H9 (cell line): ENCODE measurements around the gene RUVBL1. TPM values are rescaled to one million over a fixed set of nuclear protein-coding genes. Genes with fewer than 3 reads are reported as not detected.

Experiments
- DNase-seq: peaks from one replicate; pipeline ENCODE4 v3.0.0-alpha.2; 2017
- H2AFZ ChIP-seq: one replicate; pipeline ENCODE4 v1.6.1; 2013; ENCODE audit warnings: mild to moderate bottlenecking, low read length, control low read depth, moderate library complexity
- H2AK5ac ChIP-seq: 2 replicates; pipeline ENCODE4 v1.6.1; 2013; ENCODE audit warnings: low read length, control low read depth, mixed read lengths; ENCODE audit not compliant: insufficient read length
- H2BK120ac ChIP-seq: one replicate; pipeline ENCODE4 v1.6.1; 2013; ENCODE audit warnings: low read depth, mild to moderate bottlenecking, low read length, control low read depth, inconsistent platforms; ENCODE audit not compliant: poor library complexity, severe bottlenecking
- H2BK12ac ChIP-seq: 2 replicates; pipeline ENCODE4 v1.6.1; 2013; ENCODE audit warnings: low read length, control low read depth, mixed read lengths, low read depth; ENCODE audit not compliant: insufficient read length
- H2BK15ac ChIP-seq: 2 replicates; pipeline ENCODE4 v1.6.1; 2013; ENCODE audit warnings: low read depth, low read length, control low read depth
- H2BK20ac ChIP-seq: one replicate; pipeline ENCODE4 v1.6.1; 2013; ENCODE audit warnings: low read depth, mild to moderate bottlenecking, low read length, control low read depth, inconsistent platforms; ENCODE audit not compliant: poor library complexity, severe bottlenecking
- H2BK5ac ChIP-seq: 2 replicates; pipeline ENCODE4 v1.6.1; 2013; ENCODE audit warnings: low read length, control low read depth, mixed read lengths; ENCODE audit not compliant: insufficient read length
- H3K14ac ChIP-seq: 2 replicates; pipeline ENCODE4 v1.6.1; 2013; ENCODE audit warnings: low read length, control low read depth; ENCODE audit not compliant: insufficient read depth
- H3K18ac ChIP-seq: 2 replicates; pipeline ENCODE4 v1.6.1; 2013; ENCODE audit warnings: low read depth, mild to moderate bottlenecking, mixed read lengths, low read length, control low read depth; ENCODE audit not compliant: insufficient read length
- H3K23ac ChIP-seq: 2 replicates; pipeline ENCODE4 v1.6.1; 2013; ENCODE audit warnings: low read length, control low read depth, mixed read lengths, low read depth; ENCODE audit not compliant: insufficient read length
- H3K23me2 ChIP-seq: 2 replicates; pipeline ENCODE4 v1.6.1; 2013; ENCODE audit warnings: low read depth, mild to moderate bottlenecking, mixed read lengths, low read length, control low read depth; ENCODE audit not compliant: insufficient read length, poor library complexity, severe bottlenecking
- H3K27ac ChIP-seq: 2 replicates; pipeline ENCODE4 v1.5.1; 2013; ENCODE audit warnings: low read length, control low read depth, mixed read lengths, low read depth; ENCODE audit not compliant: insufficient read length
- H3K27me3 ChIP-seq: 2 replicates; pipeline ENCODE4 v1.6.1; 2013; ENCODE audit warnings: low read length, control low read depth, inconsistent platforms; ENCODE audit not compliant: insufficient read depth
- H3K4ac ChIP-seq: 2 replicates; pipeline ENCODE4 v1.6.1; 2013; ENCODE audit warnings: low read depth, mild to moderate bottlenecking, control low read depth, inconsistent platforms, low read length, moderate library complexity
- H3K4me1 ChIP-seq: 2 replicates; pipeline ENCODE4 v1.6.1; 2013; ENCODE audit warnings: low read length, control low read depth, inconsistent platforms; ENCODE audit not compliant: insufficient read depth
- H3K4me2 ChIP-seq: 2 replicates; pipeline ENCODE4 v1.6.1; 2013; ENCODE audit warnings: low read length, control low read depth, mixed read lengths; ENCODE audit not compliant: insufficient read length, insufficient read depth
- H3K56ac ChIP-seq: 2 replicates; pipeline ENCODE4 v1.6.1; 2013; ENCODE audit warnings: low read depth, mild to moderate bottlenecking, mixed read lengths, low read length, control low read depth; ENCODE audit not compliant: insufficient read length
- H3K79me1 ChIP-seq: 2 replicates; pipeline ENCODE4 v1.6.1; 2013; ENCODE audit warnings: low read depth, mild to moderate bottlenecking, moderate library complexity, low read length, control low read depth, inconsistent platforms; ENCODE audit not compliant: insufficient read depth, poor library complexity, severe bottlenecking
- H3K79me2 ChIP-seq: 2 replicates; pipeline ENCODE4 v1.6.1; 2013; ENCODE audit warnings: low read length, control low read depth, inconsistent platforms; ENCODE audit not compliant: insufficient read depth
- H3K9ac ChIP-seq: 2 replicates; pipeline ENCODE4 v1.6.1; 2013; ENCODE audit warnings: low read length, control low read depth, mixed read lengths; ENCODE audit not compliant: insufficient read length; ENCODE audit errors: extremely low read depth
- H3K9me3 ChIP-seq: one replicate; pipeline ENCODE4 v1.6.1; 2013; ENCODE audit warnings: low read depth, low read length, inconsistent platforms; ENCODE audit not compliant: control insufficient read depth
- H3T11ph ChIP-seq: one replicate; pipeline ENCODE4 v1.6.1; 2013; ENCODE audit warnings: mild to moderate bottlenecking, low read length, control low read depth, inconsistent platforms
- H4K20me1 ChIP-seq: one replicate; pipeline ENCODE4 v1.6.1; 2013; ENCODE audit not compliant: control insufficient read depth, insufficient read length, insufficient read depth
- H4K5ac ChIP-seq: 2 replicates; pipeline ENCODE4 v1.6.1; 2013; ENCODE audit warnings: low read depth, mild to moderate bottlenecking, mixed read lengths, low read length, control low read depth; ENCODE audit not compliant: insufficient read length
- H4K8ac ChIP-seq: replicated peaks from 2 replicates; pipeline ENCODE4 v1.6.1; 2013; ENCODE audit warnings: low read length, control low read depth, mixed read lengths, low read depth; ENCODE audit not compliant: insufficient read length
- H4K91ac ChIP-seq: 2 replicates; pipeline ENCODE4 v1.6.1; 2013; ENCODE audit warnings: low read depth, mild to moderate bottlenecking, moderate library complexity, mixed read lengths, low read length, control low read depth; ENCODE audit not compliant: insufficient read length
- H3K27ac Mint-ChIP-seq, 3 experiments: 2 replicates in 2 of 3; 3 replicates in 1 of 3; pipeline ENCODE4 v1.8.0; 2020 to 2021; ENCODE audit warnings: mixed read lengths in 3 of 3, mild to moderate bottlenecking in 1 of 3, moderate library complexity in 1 of 3
- H3K27me3 Mint-ChIP-seq: 2 replicates; pipeline ENCODE4 v1.8.0; 2021; ENCODE audit warnings: low read depth, mild to moderate bottlenecking, moderate library complexity, mixed read lengths
- H3K36me3 Mint-ChIP-seq, 3 experiments: 2 replicates in 2 of 3; 3 replicates in 1 of 3; pipeline ENCODE4 v1.8.0; 2020 to 2021; ENCODE audit warnings: low read depth in 3 of 3, mixed read lengths in 3 of 3; ENCODE audit not compliant: insufficient read depth in 1 of 3
- H3K4me1 Mint-ChIP-seq, 2 experiments: 2 replicates each; pipeline ENCODE4 v1.8.0; 2020; ENCODE audit warnings: mixed read lengths in 2 of 2
- H3K4me3 Mint-ChIP-seq, 2 experiments: 2 replicates in 1 of 2; 3 replicates in 1 of 2; pipeline ENCODE4 v1.8.0; 2020 to 2021; ENCODE audit warnings: mild to moderate bottlenecking in 2 of 2, mixed read lengths in 2 of 2, moderate library complexity in 1 of 2
- H3K9me3 Mint-ChIP-seq, 2 experiments: 2 replicates in 1 of 2; 3 replicates in 1 of 2; pipeline ENCODE4 v1.8.0; 2020; ENCODE audit warnings: mild to moderate bottlenecking in 2 of 2, mixed read lengths in 2 of 2, moderate library complexity in 1 of 2
- WGBS: extraction: QIAGEN DNeasy Blood & Tissue Kit; methylation state at CpG from one replicate; pipeline ENCODE4 v1.1.7; 2013; ENCODE audit warnings: missing lambda C conversion rate, low lambda C conversion rate, mixed read lengths; ENCODE audit not compliant: insufficient read length; ENCODE audit errors: extremely low coverage; 5-methylcytosine and 5-hydroxymethylcytosine counted together
- total RNA-seq: library from RNA; stranded (reverse); gene quantifications from 2 replicates; pipeline ENCODE4 v1.2.1, GENCODE V29; 2021
- TF ChIP-seq, protein P1 (sequence below): fragments of 200-600 bp; sonication (generic); conservative IDR thresholded peaks from 3 replicates; pipeline ENCODE4 v1.8.0; 2021; ENCODE audit warnings: antibody characterized with exemption, mild to moderate bottlenecking

The RUVBL1 gene
- total RNA-seq, 1 experiment from 2014 or later: 99.6 TPM

DNA sequence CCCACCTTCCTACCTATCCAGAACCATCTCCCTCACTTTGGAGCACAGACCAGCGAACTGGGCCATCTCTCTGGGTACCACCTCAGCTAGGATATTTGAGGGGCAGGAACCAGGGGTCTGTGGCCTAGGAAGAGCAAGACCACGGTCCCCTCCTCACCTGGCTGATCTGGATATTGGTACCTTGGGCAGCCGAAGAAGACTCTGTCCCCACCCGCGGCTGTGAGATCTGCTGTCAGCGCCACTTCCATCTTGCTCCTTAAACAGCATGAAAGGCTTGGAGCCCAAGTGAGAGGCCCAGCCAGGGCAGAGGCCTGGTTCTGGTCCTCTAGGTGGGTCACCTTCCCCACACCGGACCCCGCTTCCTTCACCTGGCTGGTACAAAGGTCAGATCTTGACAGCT is 44.7 kb downstream of the RUVBL1 start:
- H3K4ac ChIP-seq: no peak overlapping the region
- H3K9me3 ChIP-seq: no peaks in the 10 kb centered on the region
- no peaks in the 10 kb centered on the region for H3K79me2 ChIP-seq
- H3K36me3 Mint-ChIP-seq: peaks cover 23 to 55% (median 53%) of the 10 kb centered on the region in 3 experiments; a peak in 6 of 7 replicates
- no peak overlapping the region for H3K27ac ChIP-seq
- H3T11ph ChIP-seq: no peak overlapping the region
- H2AFZ ChIP-seq: no peak overlapping the region
- no peak overlapping the region for H3K4me2 ChIP-seq
- H2BK20ac ChIP-seq: no peak overlapping the region
- no peak overlapping the region for H3K14ac ChIP-seq
- no peak overlapping the region for H4K91ac ChIP-seq
- no peak overlapping the region for H2AK5ac ChIP-seq
- H3K4me1 Mint-ChIP-seq: peaks cover 11 to 15% of the 10 kb centered on the region in 2 experiments
- peaks cover 12% of the 10 kb centered on the region for H3K23me2 ChIP-seq
- no peaks in the 10 kb centered on the region for H3K27me3 ChIP-seq
- H2BK5ac ChIP-seq: no peak overlapping the region
- H2BK120ac ChIP-seq: no peak overlapping the region
- H2BK15ac ChIP-seq: no peak overlapping the region
- no peak overlapping the region for H3K23ac ChIP-seq
- H3K79me1 ChIP-seq: no peaks in the 10 kb centered on the region
- no peak overlapping the region for H4K5ac ChIP-seq
- no peak overlapping the region for H3K27ac Mint-ChIP-seq
- WGBS: no CpG with 5 or more reads among the region's 8 CpGs
- TF ChIP-seq, protein P1, sequence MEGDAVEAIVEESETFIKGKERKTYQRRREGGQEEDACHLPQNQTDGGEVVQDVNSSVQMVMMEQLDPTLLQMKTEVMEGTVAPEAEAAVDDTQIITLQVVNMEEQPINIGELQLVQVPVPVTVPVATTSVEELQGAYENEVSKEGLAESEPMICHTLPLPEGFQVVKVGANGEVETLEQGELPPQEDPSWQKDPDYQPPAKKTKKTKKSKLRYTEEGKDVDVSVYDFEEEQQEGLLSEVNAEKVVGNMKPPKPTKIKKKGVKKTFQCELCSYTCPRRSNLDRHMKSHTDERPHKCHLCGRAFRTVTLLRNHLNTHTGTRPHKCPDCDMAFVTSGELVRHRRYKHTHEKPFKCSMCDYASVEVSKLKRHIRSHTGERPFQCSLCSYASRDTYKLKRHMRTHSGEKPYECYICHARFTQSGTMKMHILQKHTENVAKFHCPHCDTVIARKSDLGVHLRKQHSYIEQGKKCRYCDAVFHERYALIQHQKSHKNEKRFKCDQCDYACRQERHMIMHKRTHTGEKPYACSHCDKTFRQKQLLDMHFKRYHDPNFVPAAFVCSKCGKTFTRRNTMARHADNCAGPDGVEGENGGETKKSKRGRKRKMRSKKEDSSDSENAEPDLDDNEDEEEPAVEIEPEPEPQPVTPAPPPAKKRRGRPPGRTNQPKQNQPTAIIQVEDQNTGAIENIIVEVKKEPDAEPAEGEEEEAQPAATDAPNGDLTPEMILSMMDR: no peak
- no peak overlapping the region for H4K8ac ChIP-seq
- no peak overlapping the region for H3K56ac ChIP-seq
- H3K4me3 Mint-ChIP-seq: no peak overlapping the region
- no peak overlapping the region for H2BK12ac ChIP-seq
- H3K27me3 Mint-ChIP-seq: peaks cover 13% of the 10 kb centered on the region
- no peak for DNase-seq
- H3K9me3 Mint-ChIP-seq: no peaks in the 10 kb centered on the region
- H3K4me1 ChIP-seq: peaks cover 6% of the 10 kb centered on the region; the same call in 1 of the 2 replicates
- no peak overlapping the region for H3K18ac ChIP-seq
- no peak overlapping the region for H3K9ac ChIP-seq
- H4K20me1 ChIP-seq: no peaks in the 10 kb centered on the region
